GM18951 (cell line): ENCODE measurements around the gene SLFN13.

Source experiments
- POLR2A ChIP-seq: IDR thresholded peaks from 4 replicates; pipeline ENCODE4 v1.6.1; 2011; ENCODE audit warnings: mild to moderate bottlenecking; ENCODE audit not compliant: insufficient read length, insufficient read depth; ENCODE audit errors: extremely low read depth
- in situ Hi-C: fragments of 300-500 bp; cut with MboI; formaldehyde crosslinking; loops from one replicate; pipeline ENCODE4 v1.12.0; 2022; ENCODE audit warnings: low sequenced_read_pairs, mixed read lengths, inconsistent platforms; ENCODE audit not compliant: unreplicated experiment

The SLFN13 gene, protein sequence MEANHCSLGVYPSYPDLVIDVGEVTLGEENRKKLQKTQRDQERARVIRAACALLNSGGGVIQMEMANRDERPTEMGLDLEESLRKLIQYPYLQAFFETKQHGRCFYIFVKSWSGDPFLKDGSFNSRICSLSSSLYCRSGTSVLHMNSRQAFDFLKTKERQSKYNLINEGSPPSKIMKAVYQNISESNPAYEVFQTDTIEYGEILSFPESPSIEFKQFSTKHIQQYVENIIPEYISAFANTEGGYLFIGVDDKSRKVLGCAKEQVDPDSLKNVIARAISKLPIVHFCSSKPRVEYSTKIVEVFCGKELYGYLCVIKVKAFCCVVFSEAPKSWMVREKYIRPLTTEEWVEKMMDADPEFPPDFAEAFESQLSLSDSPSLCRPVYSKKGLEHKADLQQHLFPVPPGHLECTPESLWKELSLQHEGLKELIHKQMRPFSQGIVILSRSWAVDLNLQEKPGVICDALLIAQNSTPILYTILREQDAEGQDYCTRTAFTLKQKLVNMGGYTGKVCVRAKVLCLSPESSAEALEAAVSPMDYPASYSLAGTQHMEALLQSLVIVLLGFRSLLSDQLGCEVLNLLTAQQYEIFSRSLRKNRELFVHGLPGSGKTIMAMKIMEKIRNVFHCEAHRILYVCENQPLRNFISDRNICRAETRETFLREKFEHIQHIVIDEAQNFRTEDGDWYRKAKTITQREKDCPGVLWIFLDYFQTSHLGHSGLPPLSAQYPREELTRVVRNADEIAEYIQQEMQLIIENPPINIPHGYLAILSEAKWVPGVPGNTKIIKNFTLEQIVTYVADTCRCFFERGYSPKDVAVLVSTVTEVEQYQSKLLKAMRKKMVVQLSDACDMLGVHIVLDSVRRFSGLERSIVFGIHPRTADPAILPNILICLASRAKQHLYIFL

DNA sequence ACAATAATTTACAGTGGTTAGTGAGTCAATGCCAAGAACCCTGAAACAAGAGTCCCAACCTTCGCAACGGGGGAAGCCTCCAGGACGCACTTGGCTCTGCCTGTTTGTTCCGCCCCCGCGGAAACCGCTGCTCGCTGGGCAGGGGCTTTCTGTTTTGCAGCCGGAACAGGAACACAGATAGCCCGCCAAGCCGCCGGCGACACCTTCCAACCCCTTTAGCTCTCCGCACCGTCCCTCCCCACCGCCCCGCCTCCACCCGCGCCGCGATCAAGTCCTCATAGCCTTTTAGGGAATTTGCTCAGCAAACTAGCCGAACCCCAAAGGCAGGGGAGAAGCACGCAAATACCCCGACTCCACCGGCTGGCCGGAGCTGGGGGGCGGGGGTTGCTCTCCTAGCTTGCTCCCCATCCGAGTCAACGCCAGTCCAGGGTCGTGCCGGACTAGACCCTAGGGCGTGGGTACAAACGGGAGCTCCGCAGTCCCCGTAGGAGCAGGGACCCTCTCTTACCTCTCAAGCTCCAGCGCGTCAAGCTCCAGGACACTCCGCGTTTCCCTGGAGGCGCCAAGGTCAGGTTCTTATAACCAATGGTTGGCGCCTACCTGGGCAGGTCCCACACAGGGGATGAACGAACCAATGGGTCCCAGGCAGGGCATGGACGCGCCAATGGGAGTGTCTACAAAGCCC, at the start of gene SLFN13:
TSS of gene SLFN13 (minus strand) at position 553 of the 685 bp plus-strand sequence. CDS start 3,086 bp downstream, outside the sequence.
- in situ Hi-C loops: no loop called here

DNA sequence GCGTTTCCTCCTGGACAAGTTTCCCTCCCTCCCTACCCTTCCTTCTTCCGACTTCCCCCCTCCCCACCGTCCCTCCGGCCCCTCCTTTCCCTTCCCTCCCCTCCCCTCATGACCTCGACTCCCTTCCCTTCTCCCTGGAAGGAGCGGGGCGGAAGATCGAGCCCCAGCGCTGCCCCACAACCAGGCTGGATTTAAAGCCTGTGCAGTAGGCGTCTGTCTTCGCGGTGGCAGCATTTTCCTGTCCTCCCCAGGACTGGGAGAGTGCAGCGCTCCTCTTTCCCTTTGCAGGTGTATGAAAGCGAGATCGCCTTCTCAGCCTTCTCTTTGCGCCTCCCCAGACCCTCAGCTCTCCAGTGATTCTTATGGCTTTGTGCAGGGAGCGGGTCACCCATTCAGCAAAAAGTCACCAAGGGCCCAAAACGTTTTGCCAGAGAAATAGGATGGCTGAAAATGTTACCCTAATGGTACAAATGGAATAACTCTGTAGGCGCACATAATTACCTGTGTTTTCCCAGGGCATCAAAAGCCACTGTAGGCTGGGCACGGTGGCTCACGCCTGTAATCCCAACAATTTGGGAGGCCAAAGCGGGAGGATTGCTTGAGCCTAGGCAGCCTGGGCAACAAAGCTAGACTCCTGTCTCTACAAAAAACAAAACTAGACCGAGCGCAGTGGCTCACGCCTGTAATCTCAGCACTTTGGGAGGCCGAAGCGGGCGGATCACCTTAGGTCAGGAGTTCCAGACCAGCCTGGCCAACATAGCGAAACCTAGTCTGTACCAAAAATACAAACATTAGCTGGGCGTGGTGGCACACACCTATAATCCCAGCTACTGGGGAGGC, 48.1 kb upstream of the SLFN13 start:
- in situ Hi-C loops: no loop called here
- no peak for TF ChIP-seq POLR2A

More for the DNA sequence above, at the start of gene SLFN13:
- TF ChIP-seq POLR2A: peak; percentile 69

GRCh38 chr17:35493040-35493439, 44.5 kb upstream of the SLFN13 start:
- in situ Hi-C loops: no loop called here
- TF ChIP-seq POLR2A: no peak

- in situ Hi-C loops: no loop called here
- no peak for TF ChIP-seq POLR2A
Observed at GRCh38 chr17:35491417-35491816, 42.9 kb upstream of the SLFN13 start.

GRCh38 chr17:35489944-35490343, 41.4 kb upstream of the SLFN13 start:
- TF ChIP-seq POLR2A: no peak
- in situ Hi-C loops: no loop called here

GRCh38 chr17:35488991-35489390, 40.4 kb upstream of the SLFN13 start:
- TF ChIP-seq POLR2A: no peak
- in situ Hi-C loops: no loop called here

DNA sequence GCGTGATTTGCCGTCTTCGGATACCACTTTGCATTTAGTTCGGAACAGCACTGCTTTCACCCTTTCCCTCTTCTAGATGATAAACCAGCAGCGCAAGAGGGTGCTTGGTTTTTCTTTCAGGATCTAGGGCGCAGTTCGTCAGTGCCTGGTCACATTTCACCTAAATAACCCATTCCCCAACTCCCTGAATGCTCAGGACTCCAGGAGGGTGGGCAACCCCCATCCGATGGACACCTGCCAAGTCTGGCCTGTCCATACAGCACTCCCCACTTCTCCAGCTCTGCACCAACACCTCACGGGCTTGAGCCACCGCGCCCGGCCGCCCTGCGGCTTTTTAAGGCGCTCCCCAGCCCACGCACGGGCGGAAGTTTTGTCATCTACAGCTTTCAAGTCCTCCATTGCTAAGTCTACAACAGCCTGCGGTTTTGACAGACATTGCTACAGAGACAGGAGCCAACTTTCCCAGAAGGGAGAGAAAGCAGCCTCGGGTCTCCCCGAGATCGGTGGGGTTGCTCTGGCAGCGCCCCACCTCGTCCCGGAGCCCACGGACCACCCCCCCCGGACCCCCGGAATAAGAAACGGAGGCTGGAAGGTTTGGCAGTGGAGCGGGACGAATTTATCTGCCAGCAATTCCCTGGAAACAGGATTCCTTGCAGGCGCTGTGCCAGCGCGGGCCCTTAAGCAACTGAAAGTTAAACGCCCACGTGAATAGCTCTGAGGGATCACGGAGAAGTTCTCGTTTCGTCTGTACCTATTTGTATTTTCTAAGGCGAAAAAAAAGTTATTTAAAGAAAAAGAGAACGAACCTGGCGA, 38.6 kb upstream of the SLFN13 start:
- in situ Hi-C loops: no loop called here

GRCh38 chr17:35479271-35479670, 30.7 kb upstream of the SLFN13 start:
- in situ Hi-C loops: no loop called here
- no peak for TF ChIP-seq POLR2A

More for the DNA sequence above, 38.6 kb upstream of the SLFN13 start:
- peak; percentile 43 for TF ChIP-seq POLR2A

- TF ChIP-seq POLR2A: no peak
Observed at GRCh38 chr17:35477248-35477647, 28.7 kb upstream of the SLFN13 start.

DNA sequence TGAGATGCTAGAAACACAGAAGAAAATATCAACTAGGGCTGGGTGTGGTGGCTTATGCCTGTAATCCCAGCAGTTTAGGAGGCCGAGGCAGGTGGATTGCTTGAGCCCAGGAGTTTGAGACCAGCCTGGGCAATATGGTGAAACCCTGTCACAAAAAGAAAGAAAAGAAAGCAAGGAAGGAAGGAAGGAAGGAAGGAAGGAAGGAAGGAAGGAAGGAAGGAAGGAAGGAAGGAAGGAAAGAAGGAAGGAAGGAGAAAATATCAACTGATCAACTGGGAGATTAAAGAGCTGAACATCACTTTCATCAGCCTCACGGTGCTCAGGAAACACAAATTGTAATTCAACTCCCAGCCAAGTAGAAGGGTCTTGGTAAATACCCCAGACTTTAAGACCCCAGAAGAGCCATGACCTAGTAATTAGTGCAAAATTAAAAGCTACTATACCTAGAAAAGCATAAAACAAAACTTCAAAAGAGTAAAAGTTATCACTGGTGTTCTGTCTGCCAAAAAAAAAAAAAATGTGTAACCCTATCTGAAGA, 27.8 kb upstream of the SLFN13 start:
- in situ Hi-C loops: no loop called here
- no peak for TF ChIP-seq POLR2A

More at GRCh38 chr17:35477248-35477647, 28.7 kb upstream of the SLFN13 start:
- in situ Hi-C loops: no loop called here

DNA sequence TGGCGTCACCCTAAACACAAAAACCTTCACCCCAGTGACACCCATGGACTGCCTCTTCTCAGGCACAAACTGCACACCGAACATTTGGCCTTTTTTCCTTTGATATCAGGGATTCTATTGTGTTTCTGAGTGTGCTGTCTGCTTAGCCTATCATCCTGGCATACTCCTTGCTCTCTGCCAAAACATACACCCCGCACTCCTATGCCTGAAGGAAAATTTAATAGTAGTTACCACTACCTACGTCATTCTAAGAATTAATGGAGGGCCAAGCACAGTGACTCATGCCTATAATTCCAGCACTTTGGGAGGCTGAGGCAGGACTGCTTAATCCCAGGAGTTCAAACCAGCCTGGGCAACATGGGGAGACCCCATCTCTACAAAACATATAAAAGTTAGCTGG, 19.9 kb upstream of the SLFN13 start:
- in situ Hi-C loops: no loop called here
- no peak for TF ChIP-seq POLR2A
